ENCODE results near the gene KIAA2012.
A peak's percentile ranks its signal among the peaks of the same experiment; 100 is the strongest.
"Not testable (repeated sequence)": the region's sequence is repeated elsewhere in the genome, so short reads cannot be mapped to it uniquely, and the experiment has no call there.

The KIAA2012 gene

GRCh38 chr2:202187570-202187969, 114.5 kb downstream of the KIAA2012 start:
- DNase-seq (ENCODE audit: low spot score): no peak

GRCh38 chr2:202193305-202193704, 120.2 kb downstream of the KIAA2012 start:
- FAIRE-seq: no peak
- no peak for DNase-seq (ENCODE audit: low spot score)

More at GRCh38 chr2:202187570-202187969, 114.5 kb downstream of the KIAA2012 start:
- FAIRE-seq: no peak

DNA sequence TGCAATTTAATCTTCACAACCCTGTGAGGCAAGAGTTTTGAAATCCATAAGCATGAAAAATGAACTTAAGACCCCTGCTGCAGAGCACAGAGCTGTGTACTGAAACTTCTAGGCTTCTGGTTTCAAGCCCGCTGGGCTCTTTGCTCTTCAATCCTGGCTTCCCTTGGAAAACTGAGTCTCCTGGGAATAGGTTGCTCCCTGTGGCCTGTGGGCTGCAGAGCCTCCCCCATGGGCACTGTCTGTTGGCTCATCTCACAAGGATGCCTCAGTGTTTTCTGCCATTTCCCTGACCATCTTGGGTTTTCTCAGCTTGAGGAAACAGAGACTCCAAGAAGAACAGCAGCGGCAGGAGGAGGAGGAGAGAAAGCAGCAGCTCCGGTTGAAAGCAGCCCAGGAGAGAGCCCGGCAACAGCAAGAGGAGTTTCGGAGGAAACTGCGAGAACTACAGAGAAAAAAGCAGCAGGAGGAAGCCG, 120.9 kb downstream of the KIAA2012 start:
- DNase-seq (ENCODE audit: low spot score) (no peak), FAIRE-seq (no peak)

GRCh38 chr2:202194418-202194817, 121.4 kb downstream of the KIAA2012 start:
- DNase-seq (ENCODE audit: low spot score) (no peak), FAIRE-seq (no peak)

DNA sequence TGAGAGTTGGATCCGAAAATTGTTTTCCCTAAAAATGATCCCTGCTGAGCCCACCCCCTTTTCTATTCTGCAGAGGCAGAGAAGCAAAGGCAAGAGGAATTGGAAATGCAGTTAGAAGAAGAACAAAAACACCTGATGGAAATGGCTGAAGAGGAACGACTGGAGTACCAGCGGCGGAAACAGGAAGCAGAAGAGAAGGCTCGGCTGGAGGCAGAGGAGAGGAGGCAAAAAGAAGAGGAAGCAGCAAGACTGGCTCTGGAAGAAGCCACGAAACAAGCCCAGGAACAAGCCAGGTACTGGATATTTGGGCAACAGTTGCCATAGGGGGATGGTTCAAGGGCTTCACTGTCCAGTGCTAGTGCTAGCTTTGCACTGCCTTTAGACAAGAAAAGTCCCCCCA, 123.7 kb downstream of the KIAA2012 start:
- FAIRE-seq (no peak), DNase-seq (ENCODE audit: low spot score) (no peak)

GRCh38 chr2:202201220-202202160, 128.4 kb downstream of the KIAA2012 start:
- FAIRE-seq (peak; percentile 37), DNase-seq (ENCODE audit: low spot score) (no peak)

GRCh38 chr2:202203348-202203747, 130.3 kb downstream of the KIAA2012 start:
- FAIRE-seq (no peak), DNase-seq (ENCODE audit: low spot score) (no peak)

DNA sequence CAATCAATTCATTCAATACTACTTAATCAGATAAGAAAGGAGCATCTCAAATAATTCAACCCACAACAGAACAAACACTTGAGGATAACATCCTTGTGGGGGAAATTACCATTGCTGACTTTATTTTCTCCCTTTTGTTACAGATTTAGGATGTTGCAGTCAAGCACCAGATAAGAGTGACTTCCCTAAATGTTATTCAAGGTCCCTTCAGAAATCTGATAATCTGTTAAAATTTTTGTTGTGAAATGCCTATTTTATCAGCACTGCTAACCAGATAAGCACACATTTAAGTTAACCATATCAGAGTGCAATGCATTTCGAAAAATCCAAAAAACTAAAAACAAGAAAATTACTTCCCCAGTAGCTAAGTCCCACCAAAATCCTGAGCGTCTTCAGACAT, 131.8 kb downstream of the KIAA2012 start:
- DNase-seq (ENCODE audit: low spot score): no peak
- FAIRE-seq: no peak

DNA sequence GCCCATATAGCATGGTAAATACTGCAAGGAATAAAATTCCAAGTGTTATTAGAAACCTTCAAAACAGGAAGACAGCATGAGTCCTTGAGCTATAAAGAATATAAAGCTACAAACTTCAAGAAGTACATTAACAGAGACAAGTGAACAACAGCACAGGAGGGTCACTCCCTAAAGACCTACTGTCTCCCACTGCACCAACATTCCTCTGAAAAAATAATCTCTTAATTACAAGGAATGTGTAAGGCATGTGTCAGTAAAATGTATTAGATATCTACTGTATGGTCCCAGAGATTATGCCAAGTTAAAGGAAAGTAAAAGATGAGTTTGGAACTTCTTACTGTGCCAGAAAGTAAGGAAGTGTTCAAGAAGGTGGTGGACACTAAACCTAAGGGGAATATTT, 135.5 kb downstream of the KIAA2012 start:
- no peak for FAIRE-seq

DNA sequence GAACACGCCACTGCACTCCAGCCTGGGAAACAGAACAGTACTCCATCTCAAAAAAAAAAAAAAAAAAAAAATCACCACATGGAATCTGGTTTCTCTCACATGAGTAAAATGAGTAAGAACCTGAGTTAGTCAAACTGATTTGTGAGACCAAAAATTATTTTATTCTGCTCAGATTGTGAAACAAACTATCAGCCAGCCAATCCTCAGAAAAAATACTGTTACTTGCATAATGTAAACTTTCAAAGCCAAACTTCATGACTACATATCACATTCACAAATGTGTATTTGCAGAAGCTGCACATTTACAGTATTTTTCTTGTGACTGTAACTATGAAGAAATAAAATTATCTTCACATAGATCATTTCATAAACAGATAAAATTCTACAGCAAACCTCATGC, 142.1 kb downstream of the KIAA2012 start:
- FAIRE-seq (no peak), DNase-seq (ENCODE audit: low spot score) (no peak)

More for the DNA sequence above, 135.5 kb downstream of the KIAA2012 start:
- no peak for DNase-seq (ENCODE audit: low spot score)

DNA sequence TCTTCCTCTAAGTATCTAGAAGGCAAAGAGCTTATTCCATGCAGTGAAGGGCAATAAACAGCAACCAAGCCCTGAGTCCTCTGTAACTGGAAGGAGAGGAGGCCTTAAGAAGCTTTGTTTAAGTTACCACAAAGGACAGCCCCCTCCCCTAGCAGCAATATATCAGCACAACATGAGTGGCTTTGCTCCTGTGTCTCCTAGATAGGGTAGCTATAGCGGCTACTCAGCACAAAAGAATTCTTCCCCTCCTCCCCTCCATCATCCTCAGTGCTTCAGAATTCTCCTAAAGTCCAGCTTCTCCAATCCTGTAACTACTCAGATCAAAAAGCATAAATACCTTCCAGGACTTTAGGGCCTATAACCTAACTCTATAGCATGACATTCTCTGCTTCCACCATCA, 148.8 kb downstream of the KIAA2012 start:
- no peak for FAIRE-seq
- peak; percentile 5 for DNase-seq (ENCODE audit: low spot score)

DNA sequence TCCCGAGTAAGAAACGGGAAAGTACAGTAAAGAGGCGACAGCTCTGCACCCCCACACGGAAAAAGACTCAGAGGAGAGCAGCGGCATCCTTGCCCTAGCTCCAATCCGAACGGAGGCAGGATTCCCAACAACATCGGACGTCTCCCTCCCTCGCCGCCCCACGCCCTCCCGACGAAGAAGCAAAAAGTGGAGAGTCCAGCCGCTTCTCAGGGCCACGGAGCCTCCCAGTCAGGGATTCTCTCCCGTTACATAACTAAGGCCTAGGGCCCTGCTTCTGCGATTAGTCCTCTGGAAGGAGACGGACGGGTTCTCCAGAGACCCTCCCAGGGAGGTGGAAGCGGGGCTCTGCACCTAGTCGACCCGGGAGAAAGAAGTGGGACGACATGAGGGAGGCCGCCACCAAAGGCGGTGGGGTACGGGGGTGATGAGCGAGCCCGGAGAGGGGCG, 164.8 kb downstream of the KIAA2012 start:
- DNase-seq (ENCODE audit: low spot score) (peak; percentile 39), FAIRE-seq (no peak)

DNA sequence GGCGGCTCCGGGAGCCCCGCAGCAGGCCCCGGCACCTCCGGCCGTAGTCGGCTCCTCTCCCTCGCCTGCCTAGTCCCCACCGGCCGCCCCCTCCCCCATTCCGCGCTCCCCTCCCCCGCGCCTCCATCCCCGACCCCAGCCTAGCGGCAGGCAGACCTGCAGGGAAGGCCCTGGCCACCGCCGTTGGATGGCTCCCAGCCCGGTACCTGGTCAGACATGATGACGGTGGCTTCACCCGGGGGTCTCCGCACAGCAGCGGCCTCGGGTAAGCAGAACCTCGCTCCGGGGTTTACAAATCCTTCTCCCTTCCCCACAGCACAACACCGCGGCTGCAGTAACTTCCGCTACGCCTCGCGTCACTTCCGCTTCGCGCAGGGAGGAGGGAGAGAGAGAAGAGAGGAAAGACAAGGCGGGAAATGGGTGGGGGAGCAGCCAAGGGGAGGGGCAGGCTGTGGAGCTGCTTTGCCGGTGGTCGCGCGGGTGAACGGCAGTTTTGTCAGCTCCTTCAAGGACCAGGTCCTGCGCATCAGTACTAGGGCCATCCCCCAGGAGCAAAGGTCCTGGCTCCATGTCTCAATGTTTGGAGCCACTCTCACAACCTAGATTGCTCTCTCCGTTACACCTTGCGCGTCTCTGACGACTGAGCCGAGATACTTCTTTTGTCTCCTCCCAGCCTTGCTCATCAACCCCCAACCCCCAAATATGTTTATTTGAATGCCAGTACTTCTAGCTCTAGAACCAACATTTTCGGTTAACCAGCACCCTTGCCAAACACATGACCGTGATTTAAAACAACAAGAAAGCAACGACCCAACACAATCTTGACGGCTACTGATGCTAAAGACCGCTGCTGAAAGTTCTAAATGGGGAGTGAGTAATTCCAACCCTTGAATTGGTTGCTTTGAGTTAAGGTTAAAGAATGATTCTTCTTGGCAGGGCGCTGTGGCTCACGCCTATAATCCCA, 165.5 kb downstream of the KIAA2012 start, which contains the start of gene SUMO1:
SUMO1 (minus strand) TSS at position 364 of the 964 bp plus-strand sequence; CDS start at position 218, 146 bp downstream.
- FAIRE-seq (peak; percentile 94), DNase-seq (ENCODE audit: low spot score) (peak; percentile 91)

- not testable (repeated sequence) for FAIRE-seq; DNase-seq (ENCODE audit: low spot score)
Observed at GRCh38 chr2:202247710-202248109, 174.7 kb downstream of the KIAA2012 start.

DNA sequence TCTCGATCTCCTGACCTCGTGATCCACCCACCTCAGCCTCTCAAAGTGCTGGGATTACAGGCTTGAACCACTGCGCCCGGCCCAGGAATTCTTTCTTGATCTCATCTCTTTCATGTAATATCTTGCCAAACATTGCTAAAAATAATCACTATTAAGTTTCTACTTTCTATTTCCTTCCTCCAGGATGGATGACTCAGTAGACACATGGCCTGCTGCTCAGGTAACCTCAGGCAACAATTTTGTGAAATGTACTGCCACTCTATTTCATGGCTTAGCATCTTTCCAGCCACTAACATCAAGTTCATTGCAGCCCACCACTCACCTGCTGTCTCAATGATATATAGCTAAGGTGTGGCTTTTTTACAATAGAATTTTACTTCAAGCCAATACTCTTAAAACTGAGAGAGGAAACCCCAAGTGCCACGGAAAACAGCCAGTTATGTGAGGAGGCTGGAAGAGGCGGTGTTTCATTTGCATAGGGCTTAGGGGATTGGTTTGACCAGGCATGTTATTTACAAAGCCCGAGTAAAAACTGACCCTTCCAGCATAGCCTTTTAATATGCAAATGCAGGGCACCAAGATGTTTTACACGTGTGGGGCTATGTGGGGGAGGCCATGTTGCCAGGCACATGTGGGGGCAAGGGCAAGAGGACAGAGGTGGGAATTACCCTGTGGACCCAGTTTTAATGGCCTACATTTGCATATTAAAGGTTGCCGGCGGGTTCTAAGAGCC, 176.6 kb downstream of the KIAA2012 start:
- FAIRE-seq: no peak

DNA sequence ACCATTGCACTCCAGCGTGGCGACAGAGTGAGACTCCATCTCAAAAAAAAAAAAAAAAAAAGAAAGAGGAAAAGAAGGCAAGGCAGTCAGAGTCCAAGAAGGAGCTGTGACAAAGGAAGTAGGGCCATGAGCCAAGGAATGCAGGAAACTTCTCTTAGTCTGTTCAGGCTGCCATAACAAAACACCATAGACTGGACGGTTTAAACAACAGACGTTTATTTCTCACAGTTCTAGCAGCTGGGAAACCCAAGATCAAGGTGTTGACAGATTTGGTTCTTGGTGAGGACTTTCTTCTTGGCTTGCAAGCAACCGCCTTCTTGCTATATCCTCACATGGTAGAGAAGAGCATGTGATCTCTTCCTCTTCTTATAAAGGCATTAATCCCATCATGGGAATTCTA, 178.4 kb downstream of the KIAA2012 start:
- FAIRE-seq: no peak

More for the DNA sequence above, 176.6 kb downstream of the KIAA2012 start:
- DNase-seq (ENCODE audit: low spot score): no peak

More for the DNA sequence above, 178.4 kb downstream of the KIAA2012 start:
- DNase-seq (ENCODE audit: low spot score): no peak
